Effector CD4-positive, alpha-beta T cell (primary cell): Measurements from ENCODE around the gene SH2D3C.
"Not testable (repeated sequence)": the region's sequence is repeated elsewhere in the genome, so short reads cannot be mapped to it uniquely, and the experiment has no call there.

Experiments used
- DNase-seq: peaks from one replicate; pipeline ENCODE4 v3.0.0-alpha.2; 2020

SH2D3C gene

GRCh38 chr9:127767410-127767809, 11.1 kb downstream of the SH2D3C start:
- no peak for DNase-seq

- no peak for DNase-seq
Measured at GRCh38 chr9:127765418-127765817, 13.0 kb downstream of the SH2D3C start.

GRCh38 chr9:127763918-127764384, 14.5 kb downstream of the SH2D3C start:
- no peak for DNase-seq

GRCh38 chr9:127762111-127762676, 16.3 kb downstream of the SH2D3C start:
- DNase-seq, result no peak

- no peak for DNase-seq
Measured at GRCh38 chr9:127761491-127761956, 16.9 kb downstream of the SH2D3C start.

GRCh38 chr9:127761061-127761460, 17.4 kb downstream of the SH2D3C start:
- DNase-seq, result no peak

GRCh38 chr9:127758843-127759242, 19.6 kb downstream of the SH2D3C start:
- DNase-seq, result no peak

GRCh38 chr9:127756776-127757175, 21.7 kb downstream of the SH2D3C start:
- DNase-seq, result not testable (repeated sequence)

- no peak for DNase-seq
Measured at GRCh38 chr9:127756233-127756632, 22.2 kb downstream of the SH2D3C start.

GRCh38 chr9:127755061-127756060, 23.1 kb downstream of the SH2D3C start:
- DNase-seq, result no peak

GRCh38 chr9:127754099-127755060, 24.1 kb downstream of the SH2D3C start:
- no peak for DNase-seq

- no peak for DNase-seq
Measured at GRCh38 chr9:127753622-127754021, 24.8 kb downstream of the SH2D3C start.

GRCh38 chr9:127753148-127753547, 25.3 kb downstream of the SH2D3C start:
- no peak for DNase-seq

- no peak for DNase-seq
Measured at GRCh38 chr9:127751269-127752054, 27.0 kb downstream of the SH2D3C start.

- DNase-seq, result no peak
Measured at GRCh38 chr9:127749090-127749787, 29.2 kb downstream of the SH2D3C start.

GRCh38 chr9:127746959-127747569, 31.4 kb downstream of the SH2D3C start:
- DNase-seq, result no peak

GRCh38 chr9:127744398-127745110, 33.9 kb downstream of the SH2D3C start:
- no peak for DNase-seq

GRCh38 chr9:127742435-127743088, 35.9 kb downstream of the SH2D3C start:
- DNase-seq, result no peak

- DNase-seq, result no peak
Measured at GRCh38 chr9:127741831-127742434, 36.5 kb downstream of the SH2D3C start.
